K562 (cell line): Measurements from ENCODE around the gene LUC7L3. TPM values are rescaled to one million over a fixed set of nuclear protein-coding genes. Genes with fewer than 3 reads are reported as not detected.

Experiments
- ATAC-seq: fragments of 200-7000 bp; cut with Tn5 transposase; 3 replicates; pipeline ENCODE4 v1.9.1; 2020; ENCODE audit warnings: moderate library complexity
- BruUV-seq: library from RNA; stranded (reverse); fragments of 400-500 nt; replicated peaks from 2 replicates; lab custom pipeline; 2021; lab: Mats Ljungman, UMichigan
- CTCF ChIA-PET: fragments of 300-600 bp; formaldehyde crosslinking; extraction: SDS; loops from one replicate; lab custom pipeline; 2021; ENCODE audit warnings: low intra/inter-chr PET ratio; lab: Yijun Ruan, JAX
- POLR2A ChIA-PET: fragments of 300-600, 350-650 bp; sonication (Branson Sonifier 250); formaldehyde crosslinking; extraction: SDS; loops from one replicate; lab custom pipeline; 2021; ENCODE audit warnings: antibody characterized with exemption, inconsistent platforms; lab: Yijun Ruan, JAX
- DNase-seq, 4 experiments: peaks; one replicate each; pipeline versions ENCODE4 v3.0.0 to v3.0.0-alpha.2; 2011 to 2018; ENCODE audit warnings: low spot score in 3 of 4, mixed read lengths in 3 of 4; ENCODE audit errors: extremely low read depth in 1 of 4
- FAIRE-seq: peaks from 2 replicates; lab custom pipeline; 2011; peaks lifted over from hg19 to GRCh38; lab: Jason Lieb, UNC
- H2AFZ ChIP-seq: 2 replicates; pipeline ENCODE4 v1.6.0; 2011; ENCODE audit warnings: low read depth, low read length, control low read depth, inconsistent platforms
- H3K27ac ChIP-seq: fragments of 200-600 bp; 3 replicates; pipeline ENCODE4 v1.8.0; 2011; ENCODE audit warnings: low read depth, mild to moderate bottlenecking, control low read depth, inconsistent platforms, low read length, moderate library complexity, mixed read lengths; ENCODE audit errors: extremely low read depth
- H3K27me3 ChIP-seq, 2 experiments: fragments of 300-600 bp in 1 of 2; 2 replicates in 1 of 2; 3 replicates in 1 of 2; pipeline versions ENCODE4 v1.6.0 to v1.8.0; 2011; ENCODE audit warnings: inconsistent platforms in 2 of 2, low read length in 2 of 2, mild to moderate bottlenecking in 1 of 2, mixed read lengths in 1 of 2, moderate library complexity in 1 of 2; ENCODE audit not compliant: control insufficient read depth in 2 of 2, insufficient read depth in 2 of 2
- H3K36me3 ChIP-seq: fragments of 300-600 bp; 3 replicates; pipeline ENCODE4 v1.8.0; 2011; ENCODE audit warnings: mild to moderate bottlenecking, low read length, inconsistent platforms; ENCODE audit not compliant: control insufficient read depth, insufficient read depth
- H3K4me1 ChIP-seq, 2 experiments: fragments of 200-600 bp in 1 of 2; replicated peaks in 1 of 2; 2 replicates in 1 of 2; 3 replicates in 1 of 2; pipeline versions ENCODE4 v1.5.1 to v1.8.0; 2011; ENCODE audit warnings: inconsistent platforms in 2 of 2, low read length in 2 of 2, mild to moderate bottlenecking in 1 of 2, mixed read lengths in 1 of 2, moderate library complexity in 1 of 2; ENCODE audit not compliant: control insufficient read depth in 2 of 2, insufficient read depth in 2 of 2
- H3K4me2 ChIP-seq: 2 replicates; pipeline ENCODE4 v1.6.1; 2011; ENCODE audit warnings: low read length, control low read depth, inconsistent platforms, mixed read lengths; ENCODE audit not compliant: insufficient read depth
- H3K4me3 ChIP-seq: fragments of 200-600 bp; sonication (generic), shearing (Covaris generic); 2 replicates; pipeline ENCODE4 v1.5.1; 2016; ENCODE audit warnings: control low read depth, inconsistent platforms
- H3K79me2 ChIP-seq: fragments of 200-600 bp; 3 replicates; pipeline ENCODE4 v1.8.0; 2011; ENCODE audit warnings: low read length, inconsistent platforms; ENCODE audit not compliant: control insufficient read depth, insufficient read depth
- H3K9ac ChIP-seq, 2 experiments: 2 replicates each; pipeline versions ENCODE4 v1.6.0 to v1.6.1; 2011; ENCODE audit warnings: low read depth in 2 of 2, low read length in 2 of 2, control low read depth in 1 of 2, inconsistent platforms in 1 of 2, mild to moderate bottlenecking in 1 of 2, mixed read lengths in 1 of 2; ENCODE audit not compliant: insufficient read depth in 1 of 2
- H3K9me1 ChIP-seq: one replicate; pipeline ENCODE4 v1.6.0; 2011; ENCODE audit warnings: inconsistent platforms, mild to moderate bottlenecking, low read length, moderate library complexity; ENCODE audit not compliant: control insufficient read depth, insufficient read depth
- H3K9me3 ChIP-seq: replicated peaks from 2 replicates; pipeline ENCODE4 v1.5.1; 2011; ENCODE audit warnings: low read depth, low read length, inconsistent platforms; ENCODE audit not compliant: control insufficient read depth, insufficient read depth
- H4K20me1 ChIP-seq: replicated peaks from 2 replicates; pipeline ENCODE4 v1.6.1; 2011; ENCODE audit warnings: low read length, inconsistent platforms, mixed read lengths; ENCODE audit not compliant: control insufficient read depth, insufficient read depth
- CREM ChIP-seq: IDR thresholded peaks from 2 replicates; pipeline ENCODE4 v1.6.1; 2014; ENCODE audit warnings: antibody characterized with exemption, low read depth
- GABPB1 ChIP-seq: sonication (generic); formaldehyde crosslinking; IDR thresholded peaks from 2 replicates; pipeline ENCODE4 v1.8.0; 2022; ENCODE audit warnings: mild to moderate bottlenecking, missing genetic modification reagents
- HLTF ChIP-seq: fragments of 450-650 bp; IDR thresholded peaks from 2 replicates; pipeline ENCODE4 v1.6.1; 2016
- NR2C2 ChIP-seq, 2 experiments: fragments of 200-800 bp in 1 of 2; sonication (Bioruptor generic) in 1 of 2; sonication (generic) in 1 of 2; formaldehyde crosslinking in 1 of 2; IDR thresholded peaks; 2 replicates each; pipeline versions ENCODE4 v1.6.1 to v1.8.0; 2016 to 2022; ENCODE audit warnings: mild to moderate bottlenecking in 1 of 2, missing compliant biosample characterization in 1 of 2, missing genetic modification characterization in 1 of 2, missing genetic modification reagents in 1 of 2
- SPI1 ChIP-seq: IDR thresholded peaks from 2 replicates; pipeline ENCODE4 v1.6.1; 2011; ENCODE audit warnings: low read depth, low read length, control low read depth, borderline replicate concordance
- ZC3H11A ChIP-seq: IDR thresholded peaks from 2 replicates; pipeline ENCODE4 v1.6.1; 2012; ENCODE audit warnings: low read depth, low read length, improper control_type of control experiment
- ZNF140 ChIP-seq: fragments of 250-450 bp; sonication (Bioruptor Pico); IDR thresholded peaks from 2 replicates; pipeline ENCODE4 v1.8.0; 2021; ENCODE audit warnings: moderate library complexity, mild to moderate bottlenecking, inconsistent platforms
- ZNF41 ChIP-seq: fragments of 250-450 bp; sonication (Bioruptor Pico); conservative IDR thresholded peaks from 2 replicates; pipeline ENCODE4 v1.4.0; 2020; ENCODE audit warnings: mild to moderate bottlenecking
- WGBS: fragments of 100-300 bp; shearing (Covaris generic); methylation state at CpG from one replicate; pipeline ENCODE4 v1.1.6; 2016; ENCODE audit warnings: low coverage, mixed read lengths; ENCODE audit not compliant: insufficient coverage; ENCODE audit errors: missing lambda C conversion rate; 5-methylcytosine and 5-hydroxymethylcytosine counted together
- in situ Hi-C: fragments of 300-500 bp; cut with MboI; formaldehyde crosslinking; loops from 4 replicates; pipeline ENCODE4 v1.15.0; 2018; ENCODE audit warnings: inconsistent platforms, mixed read lengths
- intact Hi-C: fragments of 100-400 bp; cut with micrococcal nuclease; formaldehyde crosslinking; loops from 2 replicates; pipeline ENCODE4 v1.14.2; 2022
- polyA plus RNA-seq, 8 experiments: library from polyadenylated mRNA; depleted of rRNA in 4 of 8; stranded (reverse) in 5 of 8; unstranded in 3 of 8; fragments of >200 nt; fragmentation: Nextera tagmentation in 2 of 8; fragmentation: Illumina TruSeq in 1 of 8; extraction: Ambion mirVana in 2 of 8; extraction: Trizol in 1 of 8; gene quantifications; 2 replicates each; pipeline versions ENCODE4 v1.2.1 to v1.2.3, GENCODE V29; 2011 to 2014; ENCODE audit warnings: inconsistent platforms in 1 of 8, missing spikeins in 1 of 8
- total RNA-seq, 7 experiments: library from RNA; depleted of rRNA in 6 of 7; stranded (reverse); fragments of >200 nt in 6 of 7; fragmentation: Illumina TruSeq in 2 of 7; extraction: Trizol in 2 of 7; gene quantifications; 2 replicates each; pipeline versions ENCODE4 v1.2.1 to v1.2.3, GENCODE V29; 2011 to 2021; ENCODE audit warnings: low replicate concordance in 1 of 7
- TF ChIP-seq, protein P1 (sequence below): fragments of 450-650 bp; conservative IDR thresholded peaks from 2 replicates; pipeline ENCODE4 v1.6.1; 2016; ENCODE audit warnings: missing genetic modification characterization, low read depth, mild to moderate bottlenecking, missing compliant biosample characterization, moderate library complexity
- TF ChIP-seq, protein P2 (sequence below), 2 experiments: fragments of 450-650 bp; IDR thresholded peaks; 2 replicates each; pipeline ENCODE4 v1.6.1; 2018; ENCODE audit warnings: mild to moderate bottlenecking in 2 of 2, low read depth in 1 of 2; ENCODE audit not compliant: partially characterized antibody in 2 of 2

The LUC7L3 gene
- total and polyA plus RNA-seq, 9 of the 15 experiments (the other 6 are each of a cell fraction or from before 2014, with no cell fraction given) = 80.8 to 284 (median 127) TPM

GRCh38 chr17:50766222-50767023 is 47.0 kb downstream of the LUC7L3 start:
- Histone ChIP-seq H3K9me1 (no peaks in the 10 kb centered on the region), H3K4me1 (peaks cover 5 to 8% of the 10 kb centered on the region in 2 experiments; a peak in 3 of 5 replicates), H4K20me1 (no peaks in the 10 kb centered on the region), H3K27me3 (no peaks in the 10 kb centered on the region), H3K9ac (peak overlapping the region in 1 of 2 experiments; percentile 63; a peak in 1 of 4 replicates), H3K79me2 (no peaks in the 10 kb centered on the region), H3K4me3 (no peak overlapping the region), H3K9me3 (no peaks in the 10 kb centered on the region), H3K36me3 (no peaks in the 10 kb centered on the region), H2AFZ (no peak overlapping the region; the same call in 1 of the 2 replicates), H3K4me2 (no peak overlapping the region), H3K27ac (no peak overlapping the region)
- intact Hi-C loops (no loop called here), in situ Hi-C loops (no loop called here)
- ChIA-PET CTCF (no interaction called here), POLR2A (interaction anchor here (0.9 kb wide), 1 partner anchor 10 kb away, joined by 4 read pairs; no protein-coding TSS in a partner anchor)
- DNase-seq (no peak), ATAC-seq (no peak), FAIRE-seq (no peak)
- WGBS = 51% methylated on average over 10 of the region's 10 CpGs
- TF ChIP-seq NR2C2 (CRISPR knock-in tag; IDR thresholded peaks at IDR 0.05) (no peak), NR2C2 (tag; IDR thresholded peaks at IDR 0.05) (no peak), ZC3H11A (no peak), GABPB1 (CRISPR knock-in tag) (no peak), SPI1 (no peak), CREM (no peak), ZNF140 (no peak), HLTF (no peak), ZNF41 (CRISPR knock-in tag) (no peak)
- TF ChIP-seq, protein P1, sequence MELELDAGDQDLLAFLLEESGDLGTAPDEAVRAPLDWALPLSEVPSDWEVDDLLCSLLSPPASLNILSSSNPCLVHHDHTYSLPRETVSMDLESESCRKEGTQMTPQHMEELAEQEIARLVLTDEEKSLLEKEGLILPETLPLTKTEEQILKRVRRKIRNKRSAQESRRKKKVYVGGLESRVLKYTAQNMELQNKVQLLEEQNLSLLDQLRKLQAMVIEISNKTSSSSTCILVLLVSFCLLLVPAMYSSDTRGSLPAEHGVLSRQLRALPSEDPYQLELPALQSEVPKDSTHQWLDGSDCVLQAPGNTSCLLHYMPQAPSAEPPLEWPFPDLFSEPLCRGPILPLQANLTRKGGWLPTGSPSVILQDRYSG (tag) = no peak
- TF ChIP-seq, protein P2, sequence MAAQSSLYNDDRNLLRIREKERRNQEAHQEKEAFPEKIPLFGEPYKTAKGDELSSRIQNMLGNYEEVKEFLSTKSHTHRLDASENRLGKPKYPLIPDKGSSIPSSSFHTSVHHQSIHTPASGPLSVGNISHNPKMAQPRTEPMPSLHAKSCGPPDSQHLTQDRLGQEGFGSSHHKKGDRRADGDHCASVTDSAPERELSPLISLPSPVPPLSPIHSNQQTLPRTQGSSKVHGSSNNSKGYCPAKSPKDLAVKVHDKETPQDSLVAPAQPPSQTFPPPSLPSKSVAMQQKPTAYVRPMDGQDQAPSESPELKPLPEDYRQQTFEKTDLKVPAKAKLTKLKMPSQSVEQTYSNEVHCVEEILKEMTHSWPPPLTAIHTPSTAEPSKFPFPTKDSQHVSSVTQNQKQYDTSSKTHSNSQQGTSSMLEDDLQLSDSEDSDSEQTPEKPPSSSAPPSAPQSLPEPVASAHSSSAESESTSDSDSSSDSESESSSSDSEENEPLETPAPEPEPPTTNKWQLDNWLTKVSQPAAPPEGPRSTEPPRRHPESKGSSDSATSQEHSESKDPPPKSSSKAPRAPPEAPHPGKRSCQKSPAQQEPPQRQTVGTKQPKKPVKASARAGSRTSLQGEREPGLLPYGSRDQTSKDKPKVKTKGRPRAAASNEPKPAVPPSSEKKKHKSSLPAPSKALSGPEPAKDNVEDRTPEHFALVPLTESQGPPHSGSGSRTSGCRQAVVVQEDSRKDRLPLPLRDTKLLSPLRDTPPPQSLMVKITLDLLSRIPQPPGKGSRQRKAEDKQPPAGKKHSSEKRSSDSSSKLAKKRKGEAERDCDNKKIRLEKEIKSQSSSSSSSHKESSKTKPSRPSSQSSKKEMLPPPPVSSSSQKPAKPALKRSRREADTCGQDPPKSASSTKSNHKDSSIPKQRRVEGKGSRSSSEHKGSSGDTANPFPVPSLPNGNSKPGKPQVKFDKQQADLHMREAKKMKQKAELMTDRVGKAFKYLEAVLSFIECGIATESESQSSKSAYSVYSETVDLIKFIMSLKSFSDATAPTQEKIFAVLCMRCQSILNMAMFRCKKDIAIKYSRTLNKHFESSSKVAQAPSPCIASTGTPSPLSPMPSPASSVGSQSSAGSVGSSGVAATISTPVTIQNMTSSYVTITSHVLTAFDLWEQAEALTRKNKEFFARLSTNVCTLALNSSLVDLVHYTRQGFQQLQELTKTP (IDR thresholded peaks at IDR 0.05; ENCODE audit: low read depth in 1 of 2, partially characterized antibody in 2 of 2) = no peak
- no TSS peak for BruUV-seq
